H9 (cell line): Measurements from ENCODE around the gene MRGPRG. TPM values are rescaled to one million over a fixed set of nuclear protein-coding genes. Genes with fewer than 3 reads are reported as not detected.

ENCODE experiments used
- DNase-seq: peaks from one replicate; pipeline ENCODE4 v3.0.0-alpha.2; 2017
- H2AFZ ChIP-seq: one replicate; pipeline ENCODE4 v1.6.1; 2013; ENCODE audit warnings: mild to moderate bottlenecking, low read length, control low read depth, moderate library complexity
- H2AK5ac ChIP-seq: 2 replicates; pipeline ENCODE4 v1.6.1; 2013; ENCODE audit warnings: low read length, control low read depth, mixed read lengths; ENCODE audit not compliant: insufficient read length
- H2BK120ac ChIP-seq: one replicate; pipeline ENCODE4 v1.6.1; 2013; ENCODE audit warnings: low read depth, mild to moderate bottlenecking, low read length, control low read depth, inconsistent platforms; ENCODE audit not compliant: poor library complexity, severe bottlenecking
- H2BK12ac ChIP-seq: 2 replicates; pipeline ENCODE4 v1.6.1; 2013; ENCODE audit warnings: low read length, control low read depth, mixed read lengths, low read depth; ENCODE audit not compliant: insufficient read length
- H2BK15ac ChIP-seq: 2 replicates; pipeline ENCODE4 v1.6.1; 2013; ENCODE audit warnings: low read depth, low read length, control low read depth
- H2BK20ac ChIP-seq: one replicate; pipeline ENCODE4 v1.6.1; 2013; ENCODE audit warnings: low read depth, mild to moderate bottlenecking, low read length, control low read depth, inconsistent platforms; ENCODE audit not compliant: poor library complexity, severe bottlenecking
- H2BK5ac ChIP-seq: 2 replicates; pipeline ENCODE4 v1.6.1; 2013; ENCODE audit warnings: low read length, control low read depth, mixed read lengths; ENCODE audit not compliant: insufficient read length
- H3K14ac ChIP-seq: 2 replicates; pipeline ENCODE4 v1.6.1; 2013; ENCODE audit warnings: low read length, control low read depth; ENCODE audit not compliant: insufficient read depth
- H3K18ac ChIP-seq: 2 replicates; pipeline ENCODE4 v1.6.1; 2013; ENCODE audit warnings: low read depth, mild to moderate bottlenecking, mixed read lengths, low read length, control low read depth; ENCODE audit not compliant: insufficient read length
- H3K23ac ChIP-seq: 2 replicates; pipeline ENCODE4 v1.6.1; 2013; ENCODE audit warnings: low read length, control low read depth, mixed read lengths, low read depth; ENCODE audit not compliant: insufficient read length
- H3K23me2 ChIP-seq: 2 replicates; pipeline ENCODE4 v1.6.1; 2013; ENCODE audit warnings: low read depth, mild to moderate bottlenecking, mixed read lengths, low read length, control low read depth; ENCODE audit not compliant: insufficient read length, poor library complexity, severe bottlenecking
- H3K27ac ChIP-seq: 2 replicates; pipeline ENCODE4 v1.5.1; 2013; ENCODE audit warnings: low read length, control low read depth, mixed read lengths, low read depth; ENCODE audit not compliant: insufficient read length
- H3K27me3 ChIP-seq: 2 replicates; pipeline ENCODE4 v1.6.1; 2013; ENCODE audit warnings: low read length, control low read depth, inconsistent platforms; ENCODE audit not compliant: insufficient read depth
- H3K4ac ChIP-seq: 2 replicates; pipeline ENCODE4 v1.6.1; 2013; ENCODE audit warnings: low read depth, mild to moderate bottlenecking, control low read depth, inconsistent platforms, low read length, moderate library complexity
- H3K4me1 ChIP-seq: 2 replicates; pipeline ENCODE4 v1.6.1; 2013; ENCODE audit warnings: low read length, control low read depth, inconsistent platforms; ENCODE audit not compliant: insufficient read depth
- H3K4me2 ChIP-seq: 2 replicates; pipeline ENCODE4 v1.6.1; 2013; ENCODE audit warnings: low read length, control low read depth, mixed read lengths; ENCODE audit not compliant: insufficient read length, insufficient read depth
- H3K56ac ChIP-seq: 2 replicates; pipeline ENCODE4 v1.6.1; 2013; ENCODE audit warnings: low read depth, mild to moderate bottlenecking, mixed read lengths, low read length, control low read depth; ENCODE audit not compliant: insufficient read length
- H3K79me1 ChIP-seq: 2 replicates; pipeline ENCODE4 v1.6.1; 2013; ENCODE audit warnings: low read depth, mild to moderate bottlenecking, moderate library complexity, low read length, control low read depth, inconsistent platforms; ENCODE audit not compliant: insufficient read depth, poor library complexity, severe bottlenecking
- H3K79me2 ChIP-seq: 2 replicates; pipeline ENCODE4 v1.6.1; 2013; ENCODE audit warnings: low read length, control low read depth, inconsistent platforms; ENCODE audit not compliant: insufficient read depth
- H3K9ac ChIP-seq: 2 replicates; pipeline ENCODE4 v1.6.1; 2013; ENCODE audit warnings: low read length, control low read depth, mixed read lengths; ENCODE audit not compliant: insufficient read length; ENCODE audit errors: extremely low read depth
- H3K9me3 ChIP-seq: one replicate; pipeline ENCODE4 v1.6.1; 2013; ENCODE audit warnings: low read depth, low read length, inconsistent platforms; ENCODE audit not compliant: control insufficient read depth
- H3T11ph ChIP-seq: one replicate; pipeline ENCODE4 v1.6.1; 2013; ENCODE audit warnings: mild to moderate bottlenecking, low read length, control low read depth, inconsistent platforms
- H4K20me1 ChIP-seq: one replicate; pipeline ENCODE4 v1.6.1; 2013; ENCODE audit not compliant: control insufficient read depth, insufficient read length, insufficient read depth
- H4K5ac ChIP-seq: 2 replicates; pipeline ENCODE4 v1.6.1; 2013; ENCODE audit warnings: low read depth, mild to moderate bottlenecking, mixed read lengths, low read length, control low read depth; ENCODE audit not compliant: insufficient read length
- H4K8ac ChIP-seq: replicated peaks from 2 replicates; pipeline ENCODE4 v1.6.1; 2013; ENCODE audit warnings: low read length, control low read depth, mixed read lengths, low read depth; ENCODE audit not compliant: insufficient read length
- H4K91ac ChIP-seq: 2 replicates; pipeline ENCODE4 v1.6.1; 2013; ENCODE audit warnings: low read depth, mild to moderate bottlenecking, moderate library complexity, mixed read lengths, low read length, control low read depth; ENCODE audit not compliant: insufficient read length
- H3K27ac Mint-ChIP-seq, 3 experiments: 2 replicates in 2 of 3; 3 replicates in 1 of 3; pipeline ENCODE4 v1.8.0; 2020 to 2021; ENCODE audit warnings: mixed read lengths in 3 of 3, mild to moderate bottlenecking in 1 of 3, moderate library complexity in 1 of 3
- H3K27me3 Mint-ChIP-seq: 2 replicates; pipeline ENCODE4 v1.8.0; 2021; ENCODE audit warnings: low read depth, mild to moderate bottlenecking, moderate library complexity, mixed read lengths
- H3K36me3 Mint-ChIP-seq, 3 experiments: 2 replicates in 2 of 3; 3 replicates in 1 of 3; pipeline ENCODE4 v1.8.0; 2020 to 2021; ENCODE audit warnings: low read depth in 3 of 3, mixed read lengths in 3 of 3; ENCODE audit not compliant: insufficient read depth in 1 of 3
- H3K4me1 Mint-ChIP-seq, 2 experiments: 2 replicates each; pipeline ENCODE4 v1.8.0; 2020; ENCODE audit warnings: mixed read lengths in 2 of 2
- H3K4me3 Mint-ChIP-seq, 2 experiments: 2 replicates in 1 of 2; 3 replicates in 1 of 2; pipeline ENCODE4 v1.8.0; 2020 to 2021; ENCODE audit warnings: mild to moderate bottlenecking in 2 of 2, mixed read lengths in 2 of 2, moderate library complexity in 1 of 2
- H3K9me3 Mint-ChIP-seq, 2 experiments: 2 replicates in 1 of 2; 3 replicates in 1 of 2; pipeline ENCODE4 v1.8.0; 2020; ENCODE audit warnings: mild to moderate bottlenecking in 2 of 2, mixed read lengths in 2 of 2, moderate library complexity in 1 of 2
- total RNA-seq: library from RNA; stranded (reverse); gene quantifications from 2 replicates; pipeline ENCODE4 v1.2.1, GENCODE V29; 2021
- TF ChIP-seq, protein P1 (sequence below): fragments of 200-600 bp; sonication (generic); conservative IDR thresholded peaks from 3 replicates; pipeline ENCODE4 v1.8.0; 2021; ENCODE audit warnings: antibody characterized with exemption, mild to moderate bottlenecking

MRGPRG gene
- total RNA-seq, 1 experiment from 2014 or later, result not detected

DNA sequence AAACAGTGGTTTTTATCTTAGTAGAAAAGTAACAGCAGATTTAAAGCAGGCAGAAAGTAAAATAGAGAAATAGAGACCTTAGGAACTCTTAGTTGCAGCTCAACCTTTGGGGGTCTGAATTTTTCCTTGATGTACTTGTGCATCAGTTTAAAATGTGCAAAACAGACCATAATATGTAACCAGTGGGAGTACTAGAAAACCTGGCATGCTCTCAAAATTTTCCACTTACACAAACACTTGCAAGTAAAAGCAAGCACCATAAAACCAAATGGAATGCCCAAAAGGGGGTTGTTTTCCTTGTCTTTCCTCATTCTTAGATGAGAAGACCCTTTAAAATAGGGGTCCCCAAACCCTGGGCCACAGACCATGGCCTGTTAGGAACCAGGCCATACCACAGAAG is 26.5 kb upstream of the MRGPRG start:
- no peak overlapping the region for H4K91ac ChIP-seq
- Mint-ChIP-seq H3K27ac (no peak overlapping the region), H3K9me3 (peaks cover 27 to 32% of the 10 kb centered on the region in 2 experiments), H3K36me3 (peaks cover 6 to 27% (median 11%) of the 10 kb centered on the region in 3 experiments; a peak in 6 of 7 replicates), H3K4me3 (no peak overlapping the region), H3K4me1 (peaks cover 15 to 21% of the 10 kb centered on the region in 2 experiments), H3K27me3 (no peaks in the 10 kb centered on the region)
- no peak overlapping the region for H3K4me2 ChIP-seq
- H3K79me1 ChIP-seq, result no peaks in the 10 kb centered on the region
- no peak overlapping the region for H2BK12ac ChIP-seq
- H3K23me2 ChIP-seq, result no peaks in the 10 kb centered on the region
- no peak overlapping the region for H3K14ac ChIP-seq
- H3K27ac ChIP-seq, result no peak overlapping the region
- TF ChIP-seq, protein P1, sequence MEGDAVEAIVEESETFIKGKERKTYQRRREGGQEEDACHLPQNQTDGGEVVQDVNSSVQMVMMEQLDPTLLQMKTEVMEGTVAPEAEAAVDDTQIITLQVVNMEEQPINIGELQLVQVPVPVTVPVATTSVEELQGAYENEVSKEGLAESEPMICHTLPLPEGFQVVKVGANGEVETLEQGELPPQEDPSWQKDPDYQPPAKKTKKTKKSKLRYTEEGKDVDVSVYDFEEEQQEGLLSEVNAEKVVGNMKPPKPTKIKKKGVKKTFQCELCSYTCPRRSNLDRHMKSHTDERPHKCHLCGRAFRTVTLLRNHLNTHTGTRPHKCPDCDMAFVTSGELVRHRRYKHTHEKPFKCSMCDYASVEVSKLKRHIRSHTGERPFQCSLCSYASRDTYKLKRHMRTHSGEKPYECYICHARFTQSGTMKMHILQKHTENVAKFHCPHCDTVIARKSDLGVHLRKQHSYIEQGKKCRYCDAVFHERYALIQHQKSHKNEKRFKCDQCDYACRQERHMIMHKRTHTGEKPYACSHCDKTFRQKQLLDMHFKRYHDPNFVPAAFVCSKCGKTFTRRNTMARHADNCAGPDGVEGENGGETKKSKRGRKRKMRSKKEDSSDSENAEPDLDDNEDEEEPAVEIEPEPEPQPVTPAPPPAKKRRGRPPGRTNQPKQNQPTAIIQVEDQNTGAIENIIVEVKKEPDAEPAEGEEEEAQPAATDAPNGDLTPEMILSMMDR, result no peak
- no peak overlapping the region for H2AFZ ChIP-seq
- no peak overlapping the region for H2AK5ac ChIP-seq
- no peak overlapping the region for H4K8ac ChIP-seq
- no peak overlapping the region for H3K9ac ChIP-seq
- H2BK15ac ChIP-seq, result no peak overlapping the region
- peaks cover 8% of the 10 kb centered on the region for H3K9me3 ChIP-seq
- no peak overlapping the region for H2BK5ac ChIP-seq
- no peaks in the 10 kb centered on the region for H4K20me1 ChIP-seq
- no peak overlapping the region for H3K23ac ChIP-seq
- no peak overlapping the region for H3K18ac ChIP-seq
- H4K5ac ChIP-seq, result no peak overlapping the region
- no peaks in the 10 kb centered on the region for H3K79me2 ChIP-seq
- H3K56ac ChIP-seq, result no peak overlapping the region
- no peak overlapping the region for H2BK20ac ChIP-seq
- H3K4me1 ChIP-seq, result no peaks in the 10 kb centered on the region
- H3K27me3 ChIP-seq, result no peaks in the 10 kb centered on the region
- no peak overlapping the region for H3K4ac ChIP-seq
- H3T11ph ChIP-seq, result no peak overlapping the region
- no peak overlapping the region for H2BK120ac ChIP-seq
- no peak for DNase-seq
